Retinal pigment epithelial cell (primary cell): Measurements from ENCODE around the gene IGFBP6.

Experiments used
- DNase-seq: peaks from one replicate; pipeline ENCODE4 v3.0.0-alpha.2; 2010; ENCODE audit warnings: low read depth
- H3K4me3 ChIP-seq: 2 replicates; pipeline ENCODE4 v1.5.1; 2011; ENCODE audit warnings: mild to moderate bottlenecking, low read length, control low read depth, moderate library complexity
- TF ChIP-seq, protein P1 (sequence below): conservative IDR thresholded peaks from 2 replicates; pipeline ENCODE4 v1.5.1; 2011; ENCODE audit warnings: low read depth, low read length, control low read depth, inconsistent platforms

Gene IGFBP6

GRCh38 chr12:53074283-53074998 lies 23.0 kb upstream of the IGFBP6 start:
- H3K4me3 ChIP-seq: no peak overlapping the region
- TF ChIP-seq, protein P1, sequence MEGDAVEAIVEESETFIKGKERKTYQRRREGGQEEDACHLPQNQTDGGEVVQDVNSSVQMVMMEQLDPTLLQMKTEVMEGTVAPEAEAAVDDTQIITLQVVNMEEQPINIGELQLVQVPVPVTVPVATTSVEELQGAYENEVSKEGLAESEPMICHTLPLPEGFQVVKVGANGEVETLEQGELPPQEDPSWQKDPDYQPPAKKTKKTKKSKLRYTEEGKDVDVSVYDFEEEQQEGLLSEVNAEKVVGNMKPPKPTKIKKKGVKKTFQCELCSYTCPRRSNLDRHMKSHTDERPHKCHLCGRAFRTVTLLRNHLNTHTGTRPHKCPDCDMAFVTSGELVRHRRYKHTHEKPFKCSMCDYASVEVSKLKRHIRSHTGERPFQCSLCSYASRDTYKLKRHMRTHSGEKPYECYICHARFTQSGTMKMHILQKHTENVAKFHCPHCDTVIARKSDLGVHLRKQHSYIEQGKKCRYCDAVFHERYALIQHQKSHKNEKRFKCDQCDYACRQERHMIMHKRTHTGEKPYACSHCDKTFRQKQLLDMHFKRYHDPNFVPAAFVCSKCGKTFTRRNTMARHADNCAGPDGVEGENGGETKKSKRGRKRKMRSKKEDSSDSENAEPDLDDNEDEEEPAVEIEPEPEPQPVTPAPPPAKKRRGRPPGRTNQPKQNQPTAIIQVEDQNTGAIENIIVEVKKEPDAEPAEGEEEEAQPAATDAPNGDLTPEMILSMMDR: no peak
- no peak for DNase-seq

- H3K4me3 ChIP-seq: no peak overlapping the region
- TF ChIP-seq, protein P1: no peak
These were observed 22.5 kb upstream of the IGFBP6 start for GRCh38 chr12:53074999-53075370.

DNA sequence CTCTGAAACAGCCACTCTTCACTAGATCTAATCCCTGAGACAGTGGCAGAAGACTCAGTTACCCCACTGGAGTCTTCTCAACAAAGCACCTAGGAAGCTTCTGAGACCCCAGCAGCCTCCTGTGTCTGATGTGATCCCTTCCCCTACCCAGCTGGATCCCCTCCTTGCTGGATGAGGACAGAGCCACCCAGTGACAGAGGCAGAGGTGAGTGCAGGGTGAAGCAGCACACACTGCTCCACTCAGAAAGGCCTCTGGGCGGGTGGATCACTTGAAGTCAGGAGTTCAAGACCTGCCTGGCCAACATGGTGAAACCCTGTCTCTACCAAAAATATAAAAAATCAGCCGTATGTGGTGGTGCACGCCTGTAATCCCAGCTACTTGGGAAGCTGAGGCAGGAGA lies 21.0 kb upstream of the IGFBP6 start:
- H3K4me3 ChIP-seq: no peak overlapping the region
- TF ChIP-seq, protein P1: no peak
- DNase-seq: no peak

More at GRCh38 chr12:53074999-53075370, 22.5 kb upstream of the IGFBP6 start:
- no peak for DNase-seq

DNA sequence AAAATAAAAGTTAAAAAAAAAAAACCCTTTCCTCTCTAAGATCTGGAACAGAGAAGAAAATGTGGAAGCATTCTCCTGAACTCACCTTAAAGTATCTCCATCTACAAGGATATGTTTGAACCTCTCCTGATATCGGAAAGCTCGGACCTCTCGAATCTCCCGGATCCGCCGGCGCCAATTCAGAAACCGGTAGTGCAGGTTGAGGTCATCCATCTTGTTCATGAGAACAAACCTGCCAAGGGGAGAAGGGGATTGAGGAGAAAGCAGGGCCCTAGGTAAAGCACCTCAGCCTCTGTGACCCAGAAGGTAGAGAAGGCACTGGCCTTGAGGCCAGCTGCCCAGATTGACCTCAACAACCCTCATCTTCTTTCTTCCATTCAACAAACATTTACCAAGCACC lies 20.4 kb upstream of the IGFBP6 start:
- TF ChIP-seq, protein P1: no peak
- no peak for DNase-seq
- no peak overlapping the region for H3K4me3 ChIP-seq

- no peak for DNase-seq
- H3K4me3 ChIP-seq: peak overlapping the region; percentile 73
- TF ChIP-seq, protein P1: no peak
These were observed 18.8 kb upstream of the IGFBP6 start for GRCh38 chr12:53078425-53079225.

DNA sequence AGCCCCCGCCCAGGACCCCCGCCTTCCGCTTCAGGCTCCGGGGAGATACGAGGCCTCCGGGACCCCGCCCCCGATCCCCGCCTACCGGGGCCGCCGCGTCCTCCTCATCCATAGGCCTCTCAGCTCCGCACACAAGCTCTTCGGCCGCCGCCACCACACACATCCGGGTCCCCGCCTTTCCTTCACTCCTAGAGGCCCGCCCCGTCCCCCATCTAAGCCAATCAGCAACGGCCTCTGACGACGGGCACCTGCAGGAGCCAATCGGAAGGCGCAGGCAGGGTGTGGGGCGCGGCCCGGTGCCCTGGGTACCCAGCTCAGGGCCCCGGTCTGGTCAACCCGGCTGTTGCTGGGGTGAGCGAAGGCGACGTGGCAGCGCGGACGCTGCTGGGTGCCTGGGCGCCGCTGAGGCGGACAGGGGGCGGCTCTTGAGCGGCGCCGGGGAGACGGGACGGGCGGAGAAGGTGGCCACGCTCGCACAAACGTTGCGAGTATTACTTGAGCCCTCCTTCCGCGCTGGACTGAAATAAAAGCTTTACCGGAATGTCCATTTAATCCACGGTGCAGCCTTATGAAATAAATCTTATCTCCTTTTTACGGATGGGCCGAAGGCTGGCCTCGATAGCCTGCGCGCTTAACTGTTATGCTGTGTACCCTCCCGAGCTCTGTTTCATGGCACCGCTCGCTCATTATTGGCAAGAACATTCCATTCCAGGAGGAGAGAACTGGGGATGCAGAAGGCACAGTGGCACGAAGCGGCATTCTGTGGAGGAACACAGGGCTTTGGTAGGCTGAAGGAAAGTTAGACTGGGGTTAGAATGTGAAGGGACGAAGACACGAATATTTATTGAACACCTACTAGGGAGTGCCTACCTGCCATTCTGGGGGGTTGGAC lies 18.0 kb upstream of the IGFBP6 start, which contains the start of gene SPRYD3:
SPRYD3 (minus strand) TSS at position 165 of the 892 bp plus-strand sequence; CDS start at position 108, 57 bp downstream.
- TF ChIP-seq, protein P1: no peak
- peak within 1 kb of the TSS; percentile 73 for H3K4me3 ChIP-seq
- peak; percentile 80 for DNase-seq
